ENCODE results near the gene CFAP68.

DNA sequence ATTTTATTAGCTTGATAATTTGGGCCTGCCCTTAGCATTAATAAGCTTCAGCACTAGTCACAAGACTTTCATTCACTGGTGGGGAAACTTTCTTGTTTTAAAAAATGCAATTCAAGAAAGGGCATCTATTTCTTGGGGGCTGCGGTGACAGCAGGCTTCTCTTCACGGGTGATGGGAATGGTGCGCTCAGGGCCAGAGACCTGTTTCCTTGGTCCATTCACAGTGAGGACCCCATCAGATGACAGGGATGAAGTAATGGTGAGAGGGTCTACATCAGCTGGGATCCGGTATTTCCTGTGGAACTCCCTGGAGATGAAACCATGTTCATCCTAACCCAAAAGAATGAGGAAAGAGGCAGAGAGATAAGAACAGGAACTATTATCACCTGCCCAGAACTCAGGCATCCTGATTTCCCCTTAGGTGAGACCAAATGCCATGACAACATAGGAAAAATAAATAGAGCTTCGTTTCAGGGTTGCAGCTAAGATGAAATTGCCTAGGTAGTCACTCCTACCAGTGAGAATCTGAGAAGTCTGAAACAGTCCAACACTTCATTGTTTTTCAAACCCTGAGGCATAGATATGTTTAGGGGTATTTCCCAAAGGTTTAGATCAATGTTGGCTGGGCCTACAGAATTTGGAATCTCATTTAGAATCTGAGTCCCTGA is 29.4 kb downstream of the CFAP68 start:
- TF ChIP-seq SUZ12 (IDR thresholded peaks at IDR 0.05; ENCODE audit: extremely low read depth, insufficient read depth, insufficient read length) (no peak), ZNF274 (IDR thresholded peaks at IDR 0.05; ENCODE audit: low read depth, low read length) (no peak), YY1 (IDR thresholded peaks at IDR 0.05; ENCODE audit: insufficient read depth, insufficient read length) (no peak)

Measured in NT2/D1 (cell line).